HG02973 (cell line): Measurements from ENCODE around the gene NTHL1.

Experiments used
- ATAC-seq: cut with Tn5 transposase; IDR thresholded peaks from one replicate; pipeline ENCODE4 v1.9.1; 2021; ENCODE audit warnings: moderate library complexity; ENCODE audit not compliant: unreplicated experiment

NTHL1 gene

DNA sequence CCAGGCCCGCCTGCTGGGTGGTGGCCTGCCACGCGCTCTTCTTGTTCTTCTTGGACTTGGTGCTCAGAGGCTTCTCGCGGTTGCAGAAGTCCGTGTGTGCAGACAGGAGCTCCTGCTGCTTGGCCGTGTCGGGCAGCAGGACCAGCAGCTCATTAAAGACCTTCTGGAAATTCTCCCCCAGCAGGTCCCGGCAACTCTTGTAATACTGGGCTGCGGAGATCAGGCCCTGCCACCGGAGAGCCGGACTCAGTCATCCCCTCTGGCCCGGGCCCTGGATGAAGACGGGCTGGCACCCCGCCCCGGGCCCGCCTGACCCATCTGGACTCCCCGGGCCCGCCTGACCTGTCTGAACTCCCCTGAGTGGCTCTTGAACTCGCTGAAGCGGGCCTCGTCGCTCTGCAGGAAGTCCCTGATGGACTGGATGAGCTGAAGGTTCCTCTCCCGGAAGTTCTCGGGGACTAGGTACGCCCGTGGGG is 49.2 kb downstream of the NTHL1 start:
- ATAC-seq, result no peak

- no peak for ATAC-seq
Observed at GRCh38 chr16:1997494-1998359, 49.9 kb downstream of the NTHL1 start.

DNA sequence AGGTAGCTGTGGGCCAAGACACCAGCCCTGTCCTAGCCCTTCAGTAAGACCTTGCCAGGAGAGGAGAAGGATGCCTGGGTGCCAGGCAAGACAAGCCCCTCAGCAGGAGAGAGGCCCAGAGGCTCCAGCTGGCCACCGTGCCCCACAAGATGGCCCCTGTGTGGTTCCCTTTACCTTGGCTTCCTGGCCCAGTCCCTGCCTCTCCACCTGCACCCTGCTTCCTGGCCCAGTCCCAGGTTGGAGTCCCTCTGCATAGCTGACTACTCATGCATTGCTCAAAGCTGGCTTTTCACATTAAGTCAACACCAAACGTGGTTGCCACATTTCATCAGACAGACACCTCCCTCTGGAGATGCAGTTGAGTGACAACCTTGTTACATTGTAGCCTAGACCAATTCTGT is 53.9 kb downstream of the NTHL1 start:
- no peak for ATAC-seq

DNA sequence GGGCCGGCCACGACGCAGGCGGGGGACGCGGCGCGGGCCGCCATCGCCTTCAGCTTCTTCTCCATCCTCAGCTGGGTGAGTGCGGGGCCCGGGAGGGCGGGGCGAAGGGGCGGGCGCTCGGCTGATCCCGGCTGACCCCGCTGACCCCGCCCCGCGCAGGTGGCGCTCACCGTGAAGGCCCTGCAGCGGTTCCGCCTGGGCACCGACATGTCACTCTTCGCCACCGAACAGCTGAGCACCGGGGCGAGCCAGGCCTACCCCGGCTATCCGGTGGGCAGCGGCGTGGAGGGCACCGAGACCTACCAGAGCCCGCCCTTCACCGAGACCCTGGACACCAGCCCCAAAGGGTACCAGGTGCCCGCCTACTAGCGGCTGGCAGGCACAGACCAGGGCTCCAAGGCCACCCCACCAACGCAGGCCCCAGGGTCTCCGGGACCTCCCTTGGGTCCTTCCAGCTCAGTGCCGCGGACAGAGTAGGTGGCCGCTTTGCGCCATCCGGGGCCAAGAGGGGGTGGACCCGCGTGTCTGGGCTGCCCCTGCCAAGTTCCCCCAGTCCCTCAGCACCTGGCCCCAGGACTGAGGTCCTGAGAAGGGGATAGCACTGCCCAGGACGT is 54.8 kb downstream of the NTHL1 start:
- no peak for ATAC-seq

- peak; percentile 39 for ATAC-seq
Observed at GRCh38 chr16:1991948-1992703, 55.5 kb downstream of the NTHL1 start.

DNA sequence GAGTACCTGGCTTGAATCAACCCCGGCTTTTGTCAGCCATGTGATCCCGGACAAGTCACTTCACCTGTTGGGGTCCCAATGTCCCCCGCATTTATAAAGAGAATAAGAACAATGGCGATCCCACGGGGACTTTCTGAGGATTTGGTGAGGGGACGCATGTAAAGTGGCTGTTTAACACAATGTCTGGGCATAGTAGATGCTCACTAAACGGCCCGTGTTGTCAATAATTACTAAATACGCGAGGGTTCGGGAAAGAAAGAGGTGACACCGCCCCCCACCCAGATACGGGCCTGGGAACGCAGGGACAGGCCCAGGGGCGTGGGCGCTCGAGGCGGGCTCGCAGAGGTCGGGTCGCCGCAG is 56.1 kb downstream of the NTHL1 start:
- no peak for ATAC-seq

DNA sequence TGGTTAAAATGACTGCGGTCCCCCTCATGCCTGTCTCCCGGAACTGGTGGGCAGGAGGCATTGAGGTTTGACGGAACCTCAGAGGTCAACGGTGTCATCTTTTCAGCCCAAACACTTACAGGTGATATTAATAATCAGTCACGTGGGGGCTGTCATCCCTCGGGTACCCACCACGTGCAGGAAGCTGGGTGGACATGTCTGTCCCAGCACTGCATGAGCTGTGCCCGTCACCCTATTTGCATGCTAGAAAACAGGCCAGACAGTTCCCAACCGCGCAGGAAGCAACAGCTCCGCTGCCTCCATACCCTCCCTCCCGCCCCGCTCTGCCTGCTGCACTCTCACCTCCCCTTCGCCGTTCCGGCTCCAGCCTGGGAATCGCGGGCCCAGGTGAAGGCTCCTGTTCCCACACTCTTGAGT is 56.5 kb downstream of the NTHL1 start:
- no peak for ATAC-seq

GRCh38 chr16:1990351-1991134 is 57.1 kb downstream of the NTHL1 start:
- ATAC-seq, result no peak

DNA sequence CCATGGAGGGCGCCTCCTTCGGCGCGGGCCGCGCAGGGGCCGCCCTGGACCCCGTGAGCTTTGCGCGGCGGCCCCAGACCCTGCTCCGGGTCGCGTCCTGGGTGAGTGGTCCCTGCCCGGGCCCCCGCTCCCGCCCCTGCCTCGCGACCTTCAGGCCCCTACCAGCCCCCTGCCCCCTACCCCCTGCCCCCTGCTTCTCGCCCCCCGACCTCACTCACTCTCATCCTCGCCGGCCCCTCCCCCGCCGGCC is 57.6 kb downstream of the NTHL1 start:
- no peak for ATAC-seq
